GM12892 (cell line): ENCODE data around the gene CD96.

Experiments used
- POLR2A ChIP-seq: IDR thresholded peaks from 2 replicates; pipeline ENCODE4 v1.6.1; 2011; ENCODE audit warnings: low read depth, low read length, control low read depth
- POLR2AphosphoS5 ChIP-seq: IDR thresholded peaks from 2 replicates; pipeline ENCODE4 v1.6.1; 2011; ENCODE audit warnings: low read depth, low read length, control low read depth

GRCh38 chr3:111548092-111548491 lies 6.1 kb downstream of the CD96 start:
- TF ChIP-seq POLR2A (no peak), POLR2AphosphoS5 (no peak)
